ENCODE results near the gene PICALM.

Gene PICALM

DNA sequence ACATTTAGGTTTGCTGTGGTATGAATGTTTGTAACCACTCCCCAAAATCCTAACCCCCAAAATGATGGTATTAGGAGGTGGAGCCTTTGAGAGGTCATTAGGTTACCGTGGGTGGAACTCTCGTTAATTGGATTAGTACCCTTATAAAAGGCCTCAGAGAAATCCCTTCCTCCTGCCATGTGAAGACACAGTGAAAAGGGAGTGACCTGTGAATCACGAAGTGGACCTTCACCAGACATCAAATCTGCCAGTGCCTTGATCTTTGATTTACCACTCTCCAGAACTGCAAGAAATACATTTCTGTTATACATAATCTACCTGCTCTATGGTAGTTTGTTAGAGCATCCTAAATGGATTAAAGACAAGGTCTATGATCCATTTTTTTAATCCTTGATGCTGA lies 12.6 kb upstream of the PICALM start:
- no peak for DNase-seq (ENCODE audit: low read depth in 2 of 2)

DNA sequence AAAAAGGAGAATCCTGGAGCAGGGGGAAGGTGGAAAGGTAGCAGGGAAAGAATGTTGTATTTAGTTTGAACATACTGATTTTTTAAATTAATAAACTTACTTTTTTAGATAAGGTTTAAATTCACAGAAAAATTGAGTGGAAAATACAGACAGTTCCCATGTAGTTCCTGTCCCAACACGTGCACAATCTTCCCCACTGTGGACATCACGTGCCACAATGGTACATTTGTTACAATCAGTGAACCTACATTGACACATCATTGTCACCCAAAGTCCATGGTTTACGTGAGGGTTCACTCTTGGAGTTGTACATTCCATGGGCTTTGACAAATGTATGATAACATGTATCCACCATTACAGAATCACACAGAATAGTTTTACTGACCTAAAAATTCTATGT lies 10.5 kb upstream of the PICALM start:
- no peak for DNase-seq (ENCODE audit: low read depth in 2 of 2)

DNA sequence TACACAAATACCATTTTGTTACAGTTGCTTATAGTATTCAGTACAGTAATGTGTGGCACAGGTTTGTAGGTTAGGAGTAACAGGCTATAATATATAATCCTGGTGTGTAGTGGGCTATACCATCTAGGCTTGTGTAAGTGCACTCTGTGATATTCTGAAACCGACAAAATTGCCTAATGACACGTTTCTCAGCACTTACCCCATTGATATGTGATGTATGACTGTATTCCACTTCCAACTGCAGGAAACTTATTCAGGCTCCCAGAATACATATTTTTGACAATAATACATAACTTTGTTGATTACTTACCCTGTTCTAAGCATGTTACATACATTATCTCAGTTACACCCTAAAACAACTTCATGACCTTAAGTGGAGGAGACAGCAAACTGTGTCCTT lies 5.1 kb upstream of the PICALM start:
- no peak for DNase-seq (ENCODE audit: low read depth in 2 of 2)

DNA sequence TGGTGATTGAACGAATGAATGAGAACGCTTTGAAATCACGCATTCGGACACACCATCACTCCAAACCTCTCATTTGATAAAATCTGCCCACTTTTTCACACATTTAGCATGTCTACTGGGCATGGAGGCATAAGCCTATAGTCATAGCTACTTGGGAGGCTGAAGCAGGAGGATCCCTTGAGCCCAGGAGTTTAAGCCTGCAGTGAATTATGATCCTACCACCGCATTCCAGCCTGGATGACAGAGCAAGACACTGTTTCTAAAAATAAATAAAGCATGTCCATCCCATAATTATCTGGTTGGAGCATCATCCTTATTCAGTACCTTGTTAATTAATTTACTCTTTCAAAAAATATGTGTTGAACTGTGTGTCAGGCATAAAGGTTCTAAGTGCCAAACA lies 3.3 kb upstream of the PICALM start:
- no peak for DNase-seq (ENCODE audit: low read depth in 2 of 2)

DNA sequence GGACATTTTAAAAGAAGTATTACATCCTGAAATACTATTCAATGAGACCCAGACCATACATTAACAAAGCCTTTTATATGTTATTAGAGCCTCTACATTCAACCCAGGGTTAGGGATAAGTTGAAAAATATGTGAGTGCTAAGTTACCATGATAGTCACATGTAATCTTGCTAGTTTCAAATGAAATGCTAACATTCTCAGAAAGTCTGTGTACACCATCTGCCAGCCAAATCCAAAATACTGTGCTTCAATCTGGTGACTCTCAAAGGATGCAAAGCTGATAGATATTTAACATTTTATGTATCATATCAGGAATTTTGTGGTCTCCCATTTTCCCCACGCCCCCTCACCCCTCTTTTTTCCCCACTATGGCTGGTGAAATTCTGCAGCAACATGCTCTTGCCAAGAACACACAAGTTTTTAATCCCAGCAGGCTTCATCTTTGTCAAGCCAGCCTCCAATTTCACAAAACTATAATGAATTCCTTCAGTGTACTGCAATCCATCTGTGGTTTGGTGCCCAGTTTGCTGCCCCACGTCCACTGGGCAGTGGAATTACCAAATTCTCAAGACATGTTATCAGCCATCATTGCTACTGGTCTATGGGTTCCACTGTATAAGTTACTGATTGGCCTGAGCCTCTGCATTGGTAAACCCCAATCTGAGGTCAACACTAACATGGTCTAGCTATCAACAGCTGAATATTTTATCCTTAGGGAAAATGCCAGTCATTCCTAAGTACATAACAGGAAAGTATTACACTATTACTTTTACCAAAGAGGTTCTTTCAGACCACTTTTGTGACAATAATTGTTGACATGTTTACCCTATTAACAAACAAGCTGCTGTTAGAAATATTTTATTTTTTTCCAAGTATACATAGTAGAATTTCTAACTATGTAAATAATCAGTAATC lies 1.5 kb upstream of the PICALM start:
- DNase-seq (ENCODE audit: low read depth in 2 of 2): no peak

DNA sequence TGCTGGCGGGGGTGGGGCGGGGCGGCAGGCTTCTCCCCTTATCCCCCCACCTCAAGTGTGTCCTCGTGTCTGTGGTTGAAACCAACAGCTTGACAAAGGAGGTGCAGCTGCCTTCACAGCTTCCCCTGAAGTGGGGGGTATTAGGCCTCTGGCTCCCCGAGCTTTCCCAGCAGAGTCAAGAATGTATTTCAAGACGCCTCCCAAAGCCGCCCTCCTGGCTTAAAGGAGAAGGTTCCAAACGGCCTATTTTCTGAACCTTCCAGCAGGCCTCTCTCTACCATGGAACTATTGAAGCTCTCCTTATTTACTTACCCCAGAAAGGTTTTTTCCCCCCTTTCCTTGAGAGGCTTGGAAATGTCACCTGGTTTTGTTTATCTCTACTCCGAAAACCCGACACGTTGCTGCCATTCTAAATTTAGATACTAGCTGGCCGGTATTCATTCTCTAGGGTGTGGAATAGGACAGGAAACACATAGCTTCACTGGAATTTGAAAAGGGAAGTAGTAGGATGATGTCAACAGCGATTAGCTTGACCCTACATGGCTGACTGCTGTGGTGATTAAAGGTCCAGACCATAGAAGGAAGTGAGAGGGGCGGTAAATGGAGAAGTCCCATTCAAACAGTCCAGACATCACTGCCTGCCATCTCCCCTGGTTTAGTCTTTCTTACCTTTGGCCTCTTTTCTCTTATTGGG lies 671 bp upstream of the PICALM start:
- DNase-seq (ENCODE audit: low read depth in 2 of 2): no peak

DNA sequence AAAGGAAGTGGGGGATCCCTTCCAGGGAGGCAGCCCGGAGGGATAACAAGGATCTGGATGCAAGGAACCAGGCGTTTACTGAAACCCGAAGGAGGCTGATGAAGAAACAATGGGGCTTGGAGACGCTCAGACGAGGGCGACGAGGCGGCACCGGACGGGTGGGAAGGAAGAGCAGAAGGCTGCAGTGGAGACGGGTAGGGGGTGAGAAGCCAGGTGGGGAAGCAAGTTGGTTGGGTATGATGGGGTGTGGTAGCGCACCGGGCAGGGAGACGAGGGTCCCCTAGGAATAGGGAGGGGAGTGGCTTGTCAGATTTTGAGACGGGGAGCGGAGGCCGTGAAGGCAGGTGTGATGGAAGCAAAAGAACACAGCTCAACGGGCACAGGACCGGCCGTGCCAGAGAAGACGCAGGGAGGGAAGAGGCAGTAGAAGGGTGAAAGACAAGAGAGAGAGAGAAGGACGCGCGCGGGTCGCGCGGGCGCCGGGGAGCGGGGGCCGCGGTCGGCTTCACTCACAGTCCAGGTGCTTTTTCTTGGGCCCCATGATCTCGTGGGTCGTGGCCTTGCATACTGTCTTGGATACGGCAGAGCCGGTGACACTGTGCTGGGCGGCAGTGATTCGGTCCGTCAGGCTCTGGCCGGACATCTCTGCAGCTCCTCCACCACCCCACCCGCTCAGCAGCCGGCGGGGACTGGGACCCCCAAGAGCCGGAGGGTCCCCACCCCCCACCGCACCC lies 579 bp downstream of the PICALM start:
- peak; percentile 25 to 26 for DNase-seq (ENCODE audit: low read depth in 2 of 2)

DNA sequence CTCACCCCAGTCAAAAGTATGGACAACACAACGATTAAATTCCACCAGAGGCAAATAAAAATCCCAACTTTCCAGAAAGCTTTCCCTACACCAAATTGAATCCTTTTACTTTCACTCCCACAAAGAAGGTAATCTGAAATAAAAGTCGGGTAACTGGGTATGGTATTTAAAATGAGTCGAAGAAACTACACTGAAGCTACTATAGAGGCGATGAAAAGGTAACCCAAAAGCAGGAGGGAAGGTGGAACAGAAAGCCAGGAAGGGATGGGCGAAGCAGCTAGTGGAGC lies 1.1 kb downstream of the PICALM start:
- no peak for DNase-seq (ENCODE audit: low read depth in 2 of 2)

DNA sequence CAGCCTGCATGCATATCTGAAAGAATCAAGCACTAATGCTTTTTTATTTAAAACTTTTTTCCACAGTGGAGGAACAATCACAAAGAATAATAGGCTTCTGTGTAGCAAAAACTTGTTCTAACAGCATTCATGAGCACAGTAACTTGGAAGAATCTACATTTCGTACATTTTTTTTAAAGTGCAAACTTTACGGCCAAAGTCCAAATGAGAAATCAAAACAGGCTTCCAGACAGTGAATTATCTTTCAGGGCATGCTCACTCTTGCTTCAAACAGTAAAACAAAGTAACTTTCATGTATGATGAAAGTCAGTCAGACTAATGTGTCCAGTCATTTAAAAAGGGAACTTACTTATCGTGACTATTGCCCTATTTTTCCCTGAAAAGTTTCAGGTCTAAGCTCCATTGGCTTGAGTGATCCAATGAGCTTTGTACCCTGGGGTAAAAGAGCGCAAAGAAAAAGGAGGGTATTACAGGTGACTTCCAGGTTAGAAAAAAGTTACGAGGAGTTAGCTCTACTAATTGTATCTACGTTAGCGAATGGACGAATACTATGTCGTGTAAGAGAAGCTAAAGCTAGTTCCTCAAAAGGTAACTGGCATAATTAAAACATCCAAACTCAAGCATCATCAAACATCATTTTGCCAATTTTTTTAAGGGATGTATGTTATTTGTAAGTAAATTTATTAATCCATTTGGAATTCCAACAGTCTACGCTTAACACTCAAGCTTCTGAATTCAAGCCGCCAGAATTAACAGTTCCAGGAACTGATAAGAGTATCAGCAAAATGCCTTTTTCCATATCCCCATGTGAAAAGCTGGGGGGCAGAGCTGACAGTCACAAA lies 1.7 kb downstream of the PICALM start:
- no peak for DNase-seq (ENCODE audit: low read depth in 2 of 2)

DNA sequence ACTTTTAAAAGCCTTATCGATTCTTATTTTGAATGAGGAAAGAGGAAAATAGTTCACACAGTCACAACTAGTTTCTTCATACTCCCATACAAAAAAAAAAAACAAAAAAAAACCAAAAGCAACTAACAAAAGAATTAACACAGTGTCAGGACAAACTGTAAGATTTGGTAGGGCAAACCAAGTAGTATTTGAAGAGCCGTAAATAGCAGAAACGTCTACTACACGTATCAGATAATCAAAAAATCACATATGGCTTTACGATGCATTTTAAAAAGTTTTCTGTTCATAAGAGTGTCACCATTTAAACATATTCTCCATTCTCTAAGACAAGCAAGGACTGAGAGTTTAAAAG lies 2.3 kb downstream of the PICALM start:
- DNase-seq (ENCODE audit: low read depth in 2 of 2): no peak

DNA sequence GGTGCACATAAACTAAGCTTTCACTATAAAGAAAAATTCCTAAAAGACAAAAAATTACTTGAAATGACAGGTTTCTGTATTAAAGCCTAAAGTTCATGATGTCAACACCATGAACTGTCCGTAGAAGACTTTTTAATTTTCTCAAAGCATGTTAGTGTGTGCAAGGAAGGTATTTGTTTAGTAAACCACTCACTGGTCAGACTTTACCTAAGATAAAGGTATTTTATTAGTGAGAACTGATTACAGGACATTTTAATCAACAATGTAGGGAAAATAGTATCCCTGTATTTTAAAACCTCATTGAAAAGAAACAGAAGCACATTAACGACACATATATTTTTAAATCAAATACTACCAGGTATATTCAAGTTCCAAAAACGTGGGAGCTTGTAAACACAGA lies 2.9 kb downstream of the PICALM start:
- no peak for DNase-seq (ENCODE audit: low read depth in 2 of 2)

DNA sequence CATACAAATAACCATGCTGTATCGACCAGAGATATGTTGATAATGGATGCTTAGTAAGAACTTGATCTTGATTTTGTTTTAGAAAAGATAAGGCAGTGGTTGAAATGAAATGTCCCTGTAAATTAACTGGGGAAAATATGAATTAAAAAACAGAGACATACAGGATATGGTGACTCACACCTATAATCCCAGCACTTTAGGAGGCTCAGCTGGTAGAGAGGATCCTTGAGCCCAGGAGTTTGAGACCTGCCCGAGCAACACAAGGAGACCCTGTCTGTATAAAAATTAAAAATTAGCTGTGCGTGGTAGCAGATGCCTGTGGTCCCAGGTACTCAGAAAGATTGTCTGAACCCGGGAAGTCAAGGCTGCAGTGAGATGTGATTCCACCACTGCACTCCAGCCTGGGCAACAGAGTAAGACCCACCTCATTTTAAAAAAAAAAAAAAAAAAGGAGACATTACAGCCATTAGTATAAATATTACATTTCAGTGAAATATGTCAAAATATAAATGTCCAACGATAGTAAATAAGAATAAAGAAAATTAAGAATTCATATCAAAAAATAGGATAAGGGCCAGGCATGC lies 4.6 kb downstream of the PICALM start:
- no peak for DNase-seq (ENCODE audit: low read depth in 2 of 2)

DNA sequence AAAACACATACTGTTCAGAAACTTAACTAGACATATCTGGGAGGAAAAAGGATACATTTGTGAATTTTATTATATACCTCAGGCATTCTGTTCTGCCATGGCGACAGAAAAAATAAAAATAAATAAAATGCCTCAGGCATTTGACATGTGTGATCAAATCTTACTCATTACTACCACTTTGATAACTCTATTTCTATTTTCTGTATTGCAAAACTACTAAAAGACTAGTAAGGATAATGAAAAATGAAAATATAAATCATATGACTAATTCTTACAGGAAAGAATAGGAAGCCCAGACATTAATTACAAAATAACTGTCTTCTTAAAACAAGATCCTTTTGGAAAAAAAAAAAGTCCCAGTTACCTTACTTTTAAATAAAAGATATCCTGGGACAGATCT lies 5.3 kb downstream of the PICALM start:
- no peak for DNase-seq (ENCODE audit: low read depth in 2 of 2)

DNA sequence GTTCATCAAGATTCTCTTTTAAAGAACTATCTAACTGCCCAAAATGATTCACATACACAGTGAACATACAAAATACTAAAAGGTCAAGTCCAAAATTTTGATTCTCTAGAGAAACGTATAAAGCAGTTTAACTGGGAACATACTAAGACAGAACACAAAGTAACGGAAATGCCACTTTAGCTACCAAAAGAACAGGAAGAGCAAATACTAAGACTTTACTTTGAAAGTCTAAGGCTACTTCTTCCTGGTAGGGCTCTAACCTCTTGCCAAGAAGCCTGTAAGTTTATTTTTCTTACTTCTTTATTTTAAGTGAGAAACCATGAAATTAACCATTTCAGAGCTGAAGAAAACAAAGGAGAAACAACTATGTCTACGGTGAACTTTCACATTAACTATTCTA lies 6.2 kb downstream of the PICALM start:
- no peak for DNase-seq (ENCODE audit: low read depth in 2 of 2)

DNA sequence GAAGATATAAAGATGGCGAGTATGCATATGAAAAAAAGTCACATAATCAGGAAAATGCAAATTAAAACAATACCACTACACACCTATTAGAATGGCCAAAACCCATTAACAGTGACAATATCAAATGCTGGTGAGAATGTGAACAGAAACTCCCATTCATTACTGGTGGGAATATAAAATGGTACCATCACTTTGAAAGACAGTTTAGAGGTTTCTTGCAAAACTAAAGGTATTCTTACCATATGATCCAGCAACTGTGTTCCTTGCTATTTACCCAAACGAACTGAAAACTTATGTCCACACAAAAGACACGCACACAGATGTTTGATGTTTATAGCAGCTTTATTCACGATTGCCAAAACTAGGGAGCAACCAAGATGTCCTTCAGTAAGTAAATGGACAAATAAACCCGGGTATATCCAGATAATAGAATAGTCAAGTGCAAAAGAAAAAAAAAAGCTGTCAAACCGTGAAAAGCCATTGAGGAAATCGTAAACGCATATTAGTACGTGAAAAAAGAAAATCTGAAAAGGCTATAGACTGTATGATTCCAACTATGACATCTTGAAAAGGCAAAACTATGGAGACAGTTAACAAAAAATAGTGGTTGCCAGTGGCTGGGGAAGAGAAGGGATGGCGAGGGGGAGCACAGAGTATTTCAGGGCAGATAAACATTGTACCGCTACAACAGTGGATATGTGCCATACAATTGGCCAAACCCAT lies 7.2 kb downstream of the PICALM start:
- no peak for DNase-seq (ENCODE audit: low read depth in 2 of 2)

DNA sequence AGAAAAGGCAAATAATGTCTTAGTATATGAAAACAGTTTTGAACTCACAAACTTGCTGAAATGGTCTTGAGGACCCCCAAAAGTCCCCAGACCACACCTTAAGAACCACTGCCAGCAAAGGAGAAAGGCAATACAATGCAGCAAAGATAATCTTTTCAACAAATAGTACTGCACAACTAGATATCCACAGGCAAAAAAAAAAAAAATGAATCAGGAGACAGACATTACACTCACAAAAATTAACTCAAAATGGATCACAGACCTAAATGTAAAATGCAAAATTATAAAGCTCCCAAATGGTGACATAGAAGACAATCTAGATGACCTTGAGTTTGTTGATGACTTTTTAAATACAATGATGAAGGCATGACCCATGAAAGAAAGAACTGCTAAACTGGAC lies 8.3 kb downstream of the PICALM start:
- DNase-seq (ENCODE audit: low read depth in 2 of 2): no peak

DNA sequence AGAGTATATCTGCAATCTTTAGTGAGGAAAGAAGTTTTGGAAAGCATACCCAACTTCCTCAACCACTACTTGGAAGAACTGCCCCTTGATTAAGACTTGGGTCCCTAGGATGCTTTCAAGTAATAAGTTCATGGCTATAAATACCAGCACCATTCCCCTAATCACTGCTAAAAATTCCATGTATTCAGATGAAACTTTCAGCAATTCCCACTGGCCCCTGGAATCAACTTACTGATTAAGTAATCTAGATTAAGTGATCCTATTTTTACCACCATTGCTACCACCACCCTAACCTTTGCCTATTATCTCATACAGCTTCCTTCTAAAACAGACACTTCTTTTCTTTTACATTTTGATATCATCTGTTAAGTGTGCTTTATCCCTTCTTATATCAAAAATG lies 10.5 kb downstream of the PICALM start:
- no peak for DNase-seq (ENCODE audit: low read depth in 2 of 2)

DNA sequence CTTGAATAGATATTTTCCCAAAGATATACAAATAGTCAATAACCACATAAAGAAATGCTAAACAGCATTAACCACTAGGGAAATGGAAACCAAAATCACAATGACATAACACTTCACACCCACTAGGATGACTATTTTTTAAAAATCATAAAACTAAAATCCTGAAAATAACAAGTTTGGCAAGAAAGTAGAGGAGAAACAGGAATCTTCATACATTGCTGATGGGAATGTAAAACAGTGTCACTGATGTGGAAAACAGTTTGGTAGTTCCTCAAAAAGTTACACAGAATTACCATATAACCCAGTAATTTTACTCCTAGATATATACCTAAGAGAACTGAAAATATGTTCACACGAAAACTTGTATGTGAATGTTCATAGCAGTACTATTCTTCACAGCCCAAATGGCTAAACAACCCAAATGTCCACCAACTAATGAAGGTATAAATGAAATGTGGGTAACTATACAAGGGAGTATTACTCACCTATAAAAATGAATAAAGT lies 12.5 kb downstream of the PICALM start:
- no peak for DNase-seq (ENCODE audit: low read depth in 2 of 2)

DNA sequence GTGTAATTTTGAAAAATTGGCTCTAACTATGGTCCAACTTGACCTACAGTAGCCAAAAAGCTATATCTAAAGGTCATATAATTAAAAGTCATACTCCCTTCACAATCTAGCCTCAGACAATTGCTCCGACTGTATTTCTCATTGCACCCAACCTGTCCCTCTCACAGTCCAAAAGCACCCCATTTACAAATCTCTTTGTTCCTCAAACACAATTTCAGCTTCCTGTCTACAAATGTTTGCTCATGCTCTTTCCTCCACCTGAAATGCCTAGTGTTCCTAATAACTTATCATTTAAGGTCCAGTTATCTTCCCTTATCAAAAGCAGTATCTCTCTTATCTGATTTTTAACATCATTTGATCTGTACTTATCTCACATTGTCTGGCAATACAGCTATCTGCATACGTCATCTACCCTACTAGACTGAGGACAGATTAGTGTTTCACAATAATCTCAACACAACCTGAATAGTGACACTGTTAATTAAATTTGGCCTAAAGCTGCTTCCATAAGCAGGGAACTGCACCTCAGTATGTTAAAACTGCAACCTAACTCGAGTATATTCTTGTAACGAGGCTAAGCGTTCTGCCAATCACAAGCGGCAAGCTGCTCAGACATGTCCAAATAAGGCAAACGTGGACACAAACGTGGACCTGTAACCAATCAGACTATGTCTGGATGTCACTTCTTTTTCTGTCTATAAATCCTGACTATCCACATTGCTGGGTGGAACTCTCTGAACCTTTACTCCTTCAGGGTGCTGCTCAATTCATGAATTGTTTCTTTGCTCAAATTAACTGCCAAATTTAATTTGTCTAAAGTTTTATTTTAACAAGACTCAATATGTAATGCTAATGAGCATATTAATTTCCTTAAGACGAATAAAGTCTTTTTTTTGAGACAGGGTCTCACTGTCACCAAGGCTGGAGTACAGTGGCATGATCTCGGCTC lies 15.9 kb downstream of the PICALM start:
- DNase-seq (ENCODE audit: low read depth in 2 of 2): no peak

Measured in stimulated activated CD8-positive, alpha-beta memory T cell treated with anti-CD3 and anti-CD28 coated beads, Interleukin-2, amount 100 ng/mL, for 48 hours (primary cell).